ENCODE results near the gene F8. TPM values are rescaled to one million over a fixed set of nuclear protein-coding genes. Genes with fewer than 3 reads are reported as not detected.

Gene F8
- total and polyA plus RNA-seq, 8 donors, result 0.29 to 7.1 (median 3.7) TPM

- intact Hi-C loops (cut with DNase I; ENCODE audit: low total_unique reads), result no loop called here
- Histone ChIP-seq H3K4me1 (no peaks in the 10 kb centered on the region), H3K4me3 (no peak overlapping the region), H3K27me3 (no peaks in the 10 kb centered on the region), H3K27ac (no peak overlapping the region), H3K9me3 (no peaks in the 10 kb centered on the region), H3K36me3 (peaks cover 0 to 26% (median 16%) of the 10 kb centered on the region in 4 donors)
- TF ChIP-seq CTCF (IDR thresholded peaks at IDR 0.05) (no peak), POLR2A (IDR thresholded peaks at IDR 0.05) (no peak), POLR2AphosphoS5 (IDR thresholded peaks at IDR 0.05) (no peak), EP300 (IDR thresholded peaks at IDR 0.05) (no peak)
- 66 to 96% (median 92%) methylated on average over 5 of the region's 5 CpGs for WGBS, 5 donors
- no peak for DNase-seq
These were observed 24.4 kb upstream of the F8 start for GRCh38 chrX:155046811-155047528.

- 70 to 92% (median 85%) methylated on average over 6 of the region's 6 CpGs for WGBS, 5 donors
These were observed 23.7 kb upstream of the F8 start for GRCh38 chrX:155046129-155046810.

GRCh38 chrX:155035688-155036087 lies 13.2 kb upstream of the F8 start:
- no peak overlapping the region for H3K27ac ChIP-seq
- DNase-seq, result no peak
- intact Hi-C loops (cut with DNase I; ENCODE audit: low total_unique reads), result no loop called here
- WGBS, 5 donors, result 92 to 100% (median 96%) methylated on average over 4 of the region's 4 CpGs
- H3K4me1 ChIP-seq, result peaks cover 0 to 8% (median 0%) of the 10 kb centered on the region in 4 donors
- no peak overlapping the region for H3K4me3 ChIP-seq
- H3K27me3 ChIP-seq, result no peaks in the 10 kb centered on the region
- no peak for TF ChIP-seq POLR2AphosphoS5 (IDR thresholded peaks at IDR 0.05)
- TF ChIP-seq POLR2A (IDR thresholded peaks at IDR 0.05), result no peak
- no peak for TF ChIP-seq EP300 (IDR thresholded peaks at IDR 0.05)
- no peak for TF ChIP-seq CTCF (IDR thresholded peaks at IDR 0.05)
- peaks cover 0 to 17% (median 13%) of the 10 kb centered on the region in 4 donors for H3K36me3 ChIP-seq
- peaks cover 0 to 4% (median 0%) of the 10 kb centered on the region in 4 donors for H3K9me3 ChIP-seq

More at GRCh38 chrX:155046129-155046810, 23.7 kb upstream of the F8 start:
- TF ChIP-seq CTCF (IDR thresholded peaks at IDR 0.05), result no peak
- TF ChIP-seq POLR2AphosphoS5 (IDR thresholded peaks at IDR 0.05), result no peak
- TF ChIP-seq EP300 (IDR thresholded peaks at IDR 0.05), result no peak
- no peak for TF ChIP-seq POLR2A (IDR thresholded peaks at IDR 0.05)
- H3K36me3 ChIP-seq, result peaks cover 0 to 19% (median 13%) of the 10 kb centered on the region in 4 donors
- no peaks in the 10 kb centered on the region for H3K27me3 ChIP-seq
- no peak overlapping the region for H3K27ac ChIP-seq
- no peak overlapping the region for H3K4me3 ChIP-seq
- no peaks in the 10 kb centered on the region for H3K9me3 ChIP-seq
- DNase-seq, result no peak
- intact Hi-C loops (cut with DNase I; ENCODE audit: low total_unique reads), result no loop called here
- no peaks in the 10 kb centered on the region for H3K4me1 ChIP-seq

GRCh38 chrX:155031657-155032056 lies 9.1 kb upstream of the F8 start:
- H3K4me3 ChIP-seq, result no peak overlapping the region
- no peak for DNase-seq
- no peaks in the 10 kb centered on the region for H3K27me3 ChIP-seq
- H3K27ac ChIP-seq, result no peak overlapping the region
- peaks cover 0 to 22% (median 10%) of the 10 kb centered on the region in 4 donors for H3K4me1 ChIP-seq
- H3K36me3 ChIP-seq, result peaks cover 0 to 17% (median 13%) of the 10 kb centered on the region in 4 donors
- H3K9me3 ChIP-seq, result peaks cover 0 to 9% (median 0%) of the 10 kb centered on the region in 4 donors
- TF ChIP-seq CTCF (IDR thresholded peaks at IDR 0.05), result no peak
- no peak for TF ChIP-seq POLR2AphosphoS5 (IDR thresholded peaks at IDR 0.05)
- no peak for TF ChIP-seq EP300 (IDR thresholded peaks at IDR 0.05)
- intact Hi-C loops (cut with DNase I; ENCODE audit: low total_unique reads), result no loop called here
- WGBS, 5 donors, result 63 to 90% (median 78%) methylated on average over 5 of the region's 5 CpGs
